Uterus (tissue), 4 donors: ENCODE data around the gene TMEM218. TPM values are rescaled to one million over a fixed set of nuclear protein-coding genes. Genes with fewer than 3 reads are reported as not detected.

ENCODE experiments used
- DNase-seq, 2 donors: peaks; one replicate each; pipeline ENCODE4 v3.0.0-alpha.2; 2019 to 2020
- H3K27ac ChIP-seq, 2 donors: fragments of 200-600 bp; sonication (generic); 1 replicate in 1 of 2; 2 replicates in 1 of 2; pipeline ENCODE4 v1.5.1; 2016 to 2018
- H3K27me3 ChIP-seq, 2 donors: fragments of 200-600 bp; sonication (generic); one replicate each; pipeline ENCODE4 v1.5.1; 2018 to 2019; ENCODE audit warnings: control low read depth in 1 of 2
- H3K36me3 ChIP-seq, 2 donors: fragments of 200-600 bp; sonication (generic); one replicate each; pipeline ENCODE4 v1.5.1; 2019; ENCODE audit warnings: control low read depth in 1 of 2
- H3K4me1 ChIP-seq, 2 donors: fragments of 200-600 bp; sonication (generic); one replicate each; pipeline ENCODE4 v1.5.1; 2018 to 2019; ENCODE audit warnings: control low read depth in 1 of 2
- H3K4me3 ChIP-seq, 2 donors: fragments of 200-600 bp; sonication (generic); 1 replicate in 1 of 2; 2 replicates in 1 of 2; pipeline ENCODE4 v1.5.1; 2018 to 2019; ENCODE audit warnings: mild to moderate bottlenecking in 1 of 2
- H3K9me3 ChIP-seq, 2 donors: fragments of 200-600 bp; sonication (generic); one replicate each; pipeline ENCODE4 v1.5.1; 2019; ENCODE audit warnings: control low read depth in 1 of 2
- POLR2A ChIP-seq, 2 donors: fragments of 450-650 bp; IDR thresholded peaks; one replicate each; pipeline ENCODE4 v1.6.1; 2016; ENCODE audit warnings: antibody characterized with exemption in 2 of 2, mild to moderate bottlenecking in 1 of 2, moderate library complexity in 1 of 2
- intact Hi-C: fragments of 100-400 bp; cut with DNase I; formaldehyde crosslinking; loops from one replicate; pipeline ENCODE4 v1.15.1; 2023; ENCODE audit warnings: low total_unique reads
- total RNA-seq, 4 donors: library from RNA; depleted of rRNA in 3 of 4; stranded (reverse); fragments of >200 nt in 3 of 4; gene quantifications; one replicate each; pipeline versions ENCODE4 v1.1.0 to v1.2.4, GENCODE V29; 2014 to 2023
- TF ChIP-seq, protein P1 (sequence below), 4 experiments: fragments of 200-600 bp in 2 of 4; fragments of 450-650 bp in 2 of 4; sonication (generic) in 2 of 4; IDR thresholded peaks; one replicate each; pipeline ENCODE4 v1.5.1; 2016 to 2019; ENCODE audit warnings: antibody characterized with exemption in 4 of 4, mild to moderate bottlenecking in 2 of 4, moderate library complexity in 1 of 4
- donor health status: DM: yes; HTN: yes; CAD: no.

Gene TMEM218
- total RNA-seq, 4 donors from 2014 or later: 3.2 to 45.9 (median 12.0) TPM

DNA sequence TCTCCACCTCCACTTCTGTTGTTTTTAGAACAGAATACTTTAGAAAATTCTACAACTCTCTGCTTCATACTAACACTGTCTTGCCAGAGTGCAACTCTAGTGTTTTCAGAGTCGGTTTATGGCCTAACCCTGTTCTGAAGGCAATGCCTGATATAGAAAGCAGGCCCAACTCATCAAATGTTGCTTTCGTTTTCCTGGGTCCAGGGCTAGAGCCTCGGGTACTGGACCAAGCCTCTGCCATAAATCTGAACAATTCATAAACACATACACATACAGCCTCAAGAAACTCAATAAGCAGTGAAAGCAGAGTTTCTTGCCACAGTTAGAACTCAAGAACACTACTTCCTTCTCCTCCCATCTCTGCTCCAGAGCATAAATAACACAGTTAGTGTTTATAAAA is 9.8 kb downstream of the TMEM218 start:
- Histone ChIP-seq H3K4me3 (no peak overlapping the region), H3K36me3 (no peaks in the 10 kb centered on the region), H3K4me1 (no peaks in the 10 kb centered on the region), H3K27me3 (no peaks in the 10 kb centered on the region), H3K27ac (peak overlapping the region in 1 of 2 donors; percentile 24), H3K9me3 (no peaks in the 10 kb centered on the region)
- TF ChIP-seq, protein P1, sequence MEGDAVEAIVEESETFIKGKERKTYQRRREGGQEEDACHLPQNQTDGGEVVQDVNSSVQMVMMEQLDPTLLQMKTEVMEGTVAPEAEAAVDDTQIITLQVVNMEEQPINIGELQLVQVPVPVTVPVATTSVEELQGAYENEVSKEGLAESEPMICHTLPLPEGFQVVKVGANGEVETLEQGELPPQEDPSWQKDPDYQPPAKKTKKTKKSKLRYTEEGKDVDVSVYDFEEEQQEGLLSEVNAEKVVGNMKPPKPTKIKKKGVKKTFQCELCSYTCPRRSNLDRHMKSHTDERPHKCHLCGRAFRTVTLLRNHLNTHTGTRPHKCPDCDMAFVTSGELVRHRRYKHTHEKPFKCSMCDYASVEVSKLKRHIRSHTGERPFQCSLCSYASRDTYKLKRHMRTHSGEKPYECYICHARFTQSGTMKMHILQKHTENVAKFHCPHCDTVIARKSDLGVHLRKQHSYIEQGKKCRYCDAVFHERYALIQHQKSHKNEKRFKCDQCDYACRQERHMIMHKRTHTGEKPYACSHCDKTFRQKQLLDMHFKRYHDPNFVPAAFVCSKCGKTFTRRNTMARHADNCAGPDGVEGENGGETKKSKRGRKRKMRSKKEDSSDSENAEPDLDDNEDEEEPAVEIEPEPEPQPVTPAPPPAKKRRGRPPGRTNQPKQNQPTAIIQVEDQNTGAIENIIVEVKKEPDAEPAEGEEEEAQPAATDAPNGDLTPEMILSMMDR (IDR thresholded peaks at IDR 0.05): no peak
- no peak for TF ChIP-seq POLR2A (IDR thresholded peaks at IDR 0.05)
- intact Hi-C loops: no loop called here
- no peak for DNase-seq

DNA sequence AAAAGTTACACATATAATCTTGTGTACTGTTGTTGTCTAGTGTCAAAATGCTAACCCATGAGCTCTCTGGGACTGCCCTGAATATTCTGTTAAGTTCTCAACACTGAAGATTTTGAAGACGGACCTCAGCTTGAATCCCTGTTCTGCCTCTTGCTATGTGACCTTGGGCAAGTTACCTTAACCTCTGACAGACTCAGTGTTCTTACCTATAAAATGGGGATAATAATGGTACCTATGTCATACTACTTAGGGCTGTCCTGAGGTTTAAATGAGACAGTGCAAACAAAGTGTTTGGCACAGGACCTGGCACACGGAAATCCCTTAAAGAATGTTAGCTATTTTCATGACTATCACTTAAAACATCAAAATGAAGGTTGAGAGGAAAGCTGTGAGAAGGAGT is 11.3 kb downstream of the TMEM218 start:
- no peaks in the 10 kb centered on the region for H3K4me1 ChIP-seq
- DNase-seq: no peak
- no peak for TF ChIP-seq POLR2A (IDR thresholded peaks at IDR 0.05)
- TF ChIP-seq, protein P1 (IDR thresholded peaks at IDR 0.05): no peak
- no peak overlapping the region for H3K4me3 ChIP-seq
- no peaks in the 10 kb centered on the region for H3K9me3 ChIP-seq
- intact Hi-C loops: no loop called here
- no peak overlapping the region for H3K27ac ChIP-seq
- no peaks in the 10 kb centered on the region for H3K36me3 ChIP-seq
- H3K27me3 ChIP-seq: no peaks in the 10 kb centered on the region

DNA sequence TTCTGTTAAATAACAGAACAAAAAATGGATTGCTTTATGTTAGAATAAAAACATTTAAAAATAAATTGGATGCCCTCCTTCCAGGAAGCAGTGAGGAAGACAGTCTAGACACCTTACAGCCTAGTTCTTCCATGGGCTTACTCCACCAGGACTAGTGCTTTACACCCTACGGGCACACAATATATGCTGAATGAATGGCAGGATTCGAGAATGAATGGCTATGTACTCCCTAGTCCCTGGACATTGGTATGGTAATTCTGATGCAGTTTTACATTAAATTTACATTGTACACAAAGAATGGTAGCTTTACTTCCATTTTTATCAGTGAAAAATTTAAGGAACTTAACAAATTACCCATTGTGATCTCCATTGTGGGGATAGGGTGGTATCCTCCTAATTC is 16.7 kb downstream of the TMEM218 start:
- no peaks in the 10 kb centered on the region for H3K27me3 ChIP-seq
- H3K4me3 ChIP-seq: no peak overlapping the region
- no peak overlapping the region for H3K27ac ChIP-seq
- TF ChIP-seq, protein P1 (IDR thresholded peaks at IDR 0.05): no peak
- no peak for TF ChIP-seq POLR2A (IDR thresholded peaks at IDR 0.05)
- intact Hi-C loops: no loop called here
- DNase-seq: no peak
- H3K36me3 ChIP-seq: no peaks in the 10 kb centered on the region
- no peaks in the 10 kb centered on the region for H3K4me1 ChIP-seq
- H3K9me3 ChIP-seq: no peaks in the 10 kb centered on the region

DNA sequence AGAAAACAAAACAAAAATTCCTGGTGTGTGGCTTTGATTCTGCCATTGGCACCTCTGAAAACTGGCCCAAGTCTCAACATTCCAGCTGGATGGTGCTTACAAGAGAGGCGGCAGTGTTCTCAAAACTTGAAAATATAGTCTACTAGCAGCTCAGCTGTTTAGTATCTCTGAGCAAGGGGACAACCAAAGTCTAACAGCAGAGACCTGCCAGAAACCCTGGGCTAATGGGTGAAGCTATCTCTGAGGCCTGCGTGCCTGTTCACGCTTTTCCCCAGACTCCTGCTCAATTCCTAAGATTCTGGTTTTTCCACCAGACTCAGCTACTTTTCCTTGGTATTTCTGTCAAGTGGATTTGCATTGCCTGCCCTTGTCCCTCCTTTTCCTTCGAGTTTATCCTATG is 17.9 kb downstream of the TMEM218 start:
- intact Hi-C loops: no loop called here
- no peak for TF ChIP-seq POLR2A (IDR thresholded peaks at IDR 0.05)
- TF ChIP-seq, protein P1 (IDR thresholded peaks at IDR 0.05): no peak
- no peak for DNase-seq
- Histone ChIP-seq H3K4me3 (no peak overlapping the region), H3K36me3 (no peaks in the 10 kb centered on the region), H3K27me3 (no peaks in the 10 kb centered on the region), H3K4me1 (no peaks in the 10 kb centered on the region), H3K27ac (no peak overlapping the region), H3K9me3 (no peaks in the 10 kb centered on the region)

DNA sequence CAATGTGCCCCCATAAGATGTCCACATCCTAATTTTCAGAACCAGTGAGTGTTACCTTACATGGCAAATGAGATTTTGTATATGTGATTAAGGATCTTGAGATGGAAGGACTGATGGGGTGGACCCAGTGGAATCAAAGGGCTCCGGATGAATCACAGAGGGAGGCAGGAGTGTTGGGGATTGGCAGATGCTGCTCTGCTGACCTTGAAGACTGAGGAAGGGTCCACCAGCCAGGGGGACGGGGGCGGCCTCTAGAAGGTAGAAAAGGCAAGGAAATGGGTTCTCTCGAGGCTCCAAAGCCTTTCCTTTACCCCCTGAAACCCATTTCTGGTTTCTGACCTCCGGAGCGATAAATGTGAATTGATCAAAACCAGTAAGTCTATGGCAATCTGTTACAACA is 18.8 kb downstream of the TMEM218 start:
- Histone ChIP-seq H3K27me3 (no peaks in the 10 kb centered on the region), H3K4me1 (no peaks in the 10 kb centered on the region), H3K9me3 (no peaks in the 10 kb centered on the region), H3K36me3 (no peaks in the 10 kb centered on the region), H3K27ac (no peak overlapping the region), H3K4me3 (no peak overlapping the region)
- no peak for TF ChIP-seq POLR2A (IDR thresholded peaks at IDR 0.05)
- TF ChIP-seq, protein P1 (IDR thresholded peaks at IDR 0.05): no peak
- intact Hi-C loops: no loop called here
- DNase-seq: no peak
